ENCODE data around the gene B2M.
"Not testable (repeated sequence)": the region's sequence is repeated elsewhere in the genome, so short reads cannot be mapped to it uniquely, and the experiment has no call there.

B2M gene

DNA sequence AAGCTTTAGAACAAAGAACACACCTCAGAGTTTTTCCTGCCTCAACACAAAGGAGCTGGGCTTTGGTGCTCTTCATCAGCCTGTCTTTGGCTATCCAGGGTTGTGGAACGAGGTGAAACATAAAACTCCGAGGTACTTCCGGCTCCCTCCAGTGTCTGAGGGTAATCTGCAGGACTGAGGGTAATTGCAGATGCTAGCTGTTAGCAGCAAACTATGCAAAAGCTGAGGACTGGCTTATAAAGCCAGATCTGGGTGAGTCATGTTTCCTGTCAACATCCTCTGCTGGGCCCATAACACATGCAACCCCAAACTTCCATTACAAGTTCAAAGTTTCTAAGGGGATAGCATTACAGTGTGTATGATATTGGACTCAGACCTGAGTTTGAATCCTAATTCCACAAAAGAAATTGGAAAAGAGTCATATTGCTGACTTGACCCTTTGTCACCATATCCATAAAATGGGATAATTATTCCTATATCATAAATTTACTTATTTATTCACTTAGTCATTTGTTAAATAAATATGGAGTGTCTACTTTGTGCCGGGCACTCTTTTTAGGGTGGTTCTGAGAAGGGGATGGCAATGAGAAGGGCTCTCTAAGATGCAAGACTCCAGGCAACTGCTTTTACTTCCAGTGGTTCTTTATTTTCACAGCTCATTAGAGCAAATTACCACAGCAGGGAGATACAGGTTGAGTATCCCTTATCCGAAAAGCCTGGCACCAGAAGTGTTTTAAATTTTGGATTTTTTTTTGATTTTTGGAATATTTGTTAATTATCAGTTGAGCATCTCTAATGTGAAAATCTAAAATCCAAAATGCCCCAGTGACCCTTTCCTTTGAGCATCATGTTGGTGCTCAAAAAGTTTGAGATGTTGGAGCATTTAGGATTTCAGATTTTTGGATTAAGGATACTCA lies 15.5 kb downstream of the B2M start:
- no peaks in the 10 kb centered on the region for H3K9me3 Mint-ChIP-seq
- peak overlapping the region; percentile 92 for H3K4me3 Mint-ChIP-seq

DNA sequence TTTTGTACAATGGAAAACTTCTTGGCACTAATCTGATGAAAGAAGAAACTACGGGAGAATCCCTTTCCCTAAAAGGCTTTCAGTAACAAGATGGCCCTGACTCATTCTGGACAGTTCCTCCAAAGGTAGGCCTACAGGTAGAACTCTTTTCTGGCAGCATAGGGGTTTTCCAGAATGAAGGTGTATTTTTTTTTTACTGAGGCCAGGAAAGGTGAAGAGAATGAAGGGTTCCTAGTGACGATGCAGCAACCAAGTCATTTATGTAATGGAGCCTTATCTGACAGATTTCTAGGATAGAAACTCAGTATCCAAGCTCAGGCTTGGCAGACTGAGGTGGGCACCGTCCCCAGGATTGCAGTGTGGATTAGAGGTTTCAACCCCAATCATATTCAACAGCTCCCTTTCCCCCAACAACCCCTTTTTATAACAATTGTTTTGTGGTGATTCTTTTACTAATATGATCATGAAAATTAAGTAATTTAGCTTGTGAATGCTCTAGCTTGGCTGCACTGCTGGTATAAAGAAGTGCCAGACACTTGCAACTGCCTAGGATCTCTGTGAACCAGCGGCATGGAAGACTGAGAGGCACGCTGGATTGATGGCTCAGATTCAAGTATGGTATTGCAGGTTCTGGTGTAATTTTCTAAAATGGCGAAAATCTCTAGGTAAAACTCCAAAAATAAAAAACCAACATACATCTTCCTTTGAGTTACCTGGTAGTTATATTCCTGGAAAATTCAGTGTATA lies 16.3 kb downstream of the B2M start:
- peaks cover 5% of the 10 kb centered on the region for H3K36me3 Mint-ChIP-seq
- no peak for ATAC-seq

More for the DNA sequence above, 15.5 kb downstream of the B2M start:
- H3K27ac Mint-ChIP-seq, result peak overlapping the region; percentile 98
- ATAC-seq, result peak; percentile 76
- H3K4me1 Mint-ChIP-seq, result peaks cover 63% of the 10 kb centered on the region
- no peaks in the 10 kb centered on the region for H3K36me3 Mint-ChIP-seq
- H3K27me3 Mint-ChIP-seq, result no peaks in the 10 kb centered on the region

DNA sequence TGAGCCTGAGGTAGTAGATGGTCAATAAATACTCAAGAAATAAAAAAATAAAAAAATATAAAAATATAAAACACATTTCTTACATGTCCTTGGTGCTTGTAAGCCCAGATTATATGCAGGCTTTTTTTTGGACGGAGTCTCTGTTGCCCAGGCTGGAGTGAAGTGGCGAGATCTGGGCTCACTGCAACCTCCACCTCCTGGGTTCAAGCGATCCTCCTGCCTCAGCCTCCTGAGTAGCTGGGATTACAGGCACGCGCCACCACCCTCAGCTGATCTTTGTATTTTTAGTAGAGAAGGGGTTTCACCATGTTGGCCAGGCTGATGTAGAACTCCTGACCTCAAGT lies 16.9 kb downstream of the B2M start:
- Mint-ChIP-seq H3K4me1 (peaks cover 65% of the 10 kb centered on the region), H3K27ac (peak overlapping the region; percentile 98), H3K4me3 (peak overlapping the region; percentile 99)
- H3K9me3 Mint-ChIP-seq, H3K36me3 Mint-ChIP-seq, ATAC-seq, H3K27me3 Mint-ChIP-seq: not testable (repeated sequence)

More for the DNA sequence above, 16.3 kb downstream of the B2M start:
- no peaks in the 10 kb centered on the region for H3K27me3 Mint-ChIP-seq
- peak overlapping the region; percentile 34 for H3K4me3 Mint-ChIP-seq
- H3K9me3 Mint-ChIP-seq, result no peaks in the 10 kb centered on the region
- H3K27ac Mint-ChIP-seq, result peak overlapping the region; percentile 98
- H3K4me1 Mint-ChIP-seq, result peaks cover 65% of the 10 kb centered on the region

DNA sequence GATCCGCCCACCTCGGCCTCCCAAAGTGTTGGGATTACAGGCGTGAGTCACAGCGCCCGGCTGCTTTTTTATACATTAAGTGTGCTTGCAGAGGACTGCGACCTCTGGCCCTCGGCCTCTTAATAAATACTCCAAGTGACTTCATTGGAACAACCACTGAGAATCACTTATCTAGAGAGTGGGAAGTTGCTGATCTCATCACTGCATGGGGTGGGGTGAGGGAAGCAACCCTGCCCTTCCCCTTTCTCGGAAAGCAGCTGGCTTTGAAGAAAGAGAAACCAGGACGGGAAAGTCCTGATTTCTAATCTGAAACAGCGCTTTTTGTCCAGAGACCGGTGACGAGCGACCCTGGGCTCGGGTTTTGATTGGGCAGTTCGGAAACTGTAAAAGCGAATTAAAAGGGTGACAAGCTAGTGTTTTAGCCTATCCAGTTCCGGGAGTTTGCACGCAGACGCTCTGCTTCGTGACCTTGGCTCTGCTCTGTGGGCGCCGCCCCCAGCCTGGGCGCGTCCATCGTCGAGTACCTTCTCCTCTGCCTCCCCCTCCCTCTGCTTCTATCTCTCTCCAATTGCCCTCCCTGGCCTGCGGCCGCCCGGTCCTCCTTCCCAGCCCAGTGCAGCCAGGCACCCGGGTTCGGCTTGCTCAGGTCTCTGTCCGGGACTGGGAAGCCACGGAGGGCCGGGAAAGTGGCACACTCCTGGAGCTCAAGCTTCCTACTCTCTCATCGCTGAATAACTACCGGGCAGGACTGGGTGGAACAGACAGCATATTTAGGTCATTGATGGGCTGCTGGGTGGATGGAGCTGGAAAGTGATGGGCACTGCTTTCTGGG lies 17.5 kb downstream of the B2M start:
- Mint-ChIP-seq H3K4me1 (peaks cover 65% of the 10 kb centered on the region), H3K9me3 (no peaks in the 10 kb centered on the region), H3K36me3 (peaks cover 8% of the 10 kb centered on the region), H3K27me3 (no peaks in the 10 kb centered on the region), H3K4me3 (peak overlapping the region; percentile 99), H3K27ac (peak overlapping the region; percentile 98)
- peak; percentile 90 for ATAC-seq

DNA sequence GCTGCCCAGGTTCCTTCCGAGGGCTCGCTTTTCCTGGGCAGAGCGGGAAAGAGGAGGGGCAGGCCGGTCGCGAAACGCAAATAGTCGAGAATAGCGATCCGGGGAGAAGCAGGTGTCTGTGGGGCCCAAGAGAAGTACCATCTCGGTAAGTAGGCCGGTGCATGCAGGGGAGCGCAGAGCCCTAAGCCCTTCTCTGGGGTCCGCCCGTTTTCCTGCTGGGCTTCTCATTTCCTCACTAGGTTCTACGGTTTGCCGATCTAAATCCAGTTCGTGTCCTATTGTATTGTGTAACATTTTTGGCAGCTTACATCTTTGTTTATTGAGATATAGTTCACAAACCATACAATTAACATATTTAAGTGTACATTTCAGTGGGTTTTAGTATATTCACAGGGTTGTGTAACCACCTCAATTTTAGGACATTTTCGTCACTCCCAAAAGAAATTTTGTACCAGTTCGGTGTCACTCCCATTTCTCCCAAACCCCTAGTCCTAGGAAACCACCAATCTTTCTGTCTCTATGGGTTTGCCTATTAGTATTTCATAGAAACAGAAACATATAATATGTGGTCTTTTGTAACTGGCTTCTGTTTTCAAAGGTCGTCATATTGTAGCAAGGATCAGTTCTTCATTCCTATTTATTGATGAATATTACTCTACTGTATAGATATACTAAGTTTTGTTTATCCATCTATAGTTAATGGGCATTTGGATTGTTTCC lies 18.3 kb downstream of the B2M start:
- Mint-ChIP-seq H3K27ac (peak overlapping the region; percentile 98), H3K36me3 (peaks cover 10% of the 10 kb centered on the region), H3K4me3 (peak overlapping the region; percentile 99), H3K9me3 (no peaks in the 10 kb centered on the region), H3K4me1 (peaks cover 60% of the 10 kb centered on the region), H3K27me3 (no peaks in the 10 kb centered on the region)
- peak; percentile 24 for ATAC-seq

DNA sequence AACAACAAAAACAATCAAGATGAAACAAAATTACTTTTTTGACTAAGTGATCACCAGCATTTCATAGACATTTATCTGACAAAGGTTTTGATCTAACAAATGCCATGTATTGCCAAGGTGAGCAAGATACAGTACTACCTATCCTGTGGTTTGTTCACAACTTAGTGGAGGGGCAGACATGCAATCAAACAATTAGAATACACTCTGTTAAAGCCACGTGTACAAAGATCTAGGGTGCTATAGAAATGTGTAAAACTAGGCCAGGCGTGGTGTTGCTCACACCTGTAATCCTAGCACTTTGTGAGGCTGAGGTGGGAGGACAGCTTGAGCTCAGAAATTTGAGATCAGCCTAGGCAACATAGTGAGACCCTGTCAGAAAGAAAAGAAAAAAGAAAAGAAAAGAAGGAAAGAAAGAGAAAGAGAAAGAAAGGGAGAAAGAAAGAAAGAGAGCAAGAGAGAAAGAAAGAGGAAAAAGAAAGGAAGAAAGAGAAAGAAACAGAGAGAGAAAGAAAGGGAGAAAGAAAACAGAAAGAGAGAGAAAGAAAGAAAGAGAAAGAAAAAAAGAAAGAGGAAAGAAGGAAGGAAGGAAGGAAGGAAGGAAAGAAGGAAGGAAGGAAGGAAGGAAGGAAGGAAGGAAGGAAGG lies 23.6 kb downstream of the B2M start:
- H3K36me3 Mint-ChIP-seq, result peaks cover 10% of the 10 kb centered on the region
- H3K9me3 Mint-ChIP-seq, result no peaks in the 10 kb centered on the region
- H3K4me3 Mint-ChIP-seq, result peak overlapping the region; percentile 64
- H3K4me1 Mint-ChIP-seq, result peaks cover 51% of the 10 kb centered on the region
- no peak for ATAC-seq
- H3K27ac Mint-ChIP-seq, result peak overlapping the region; percentile 92
- H3K27me3 Mint-ChIP-seq, result no peaks in the 10 kb centered on the region

DNA sequence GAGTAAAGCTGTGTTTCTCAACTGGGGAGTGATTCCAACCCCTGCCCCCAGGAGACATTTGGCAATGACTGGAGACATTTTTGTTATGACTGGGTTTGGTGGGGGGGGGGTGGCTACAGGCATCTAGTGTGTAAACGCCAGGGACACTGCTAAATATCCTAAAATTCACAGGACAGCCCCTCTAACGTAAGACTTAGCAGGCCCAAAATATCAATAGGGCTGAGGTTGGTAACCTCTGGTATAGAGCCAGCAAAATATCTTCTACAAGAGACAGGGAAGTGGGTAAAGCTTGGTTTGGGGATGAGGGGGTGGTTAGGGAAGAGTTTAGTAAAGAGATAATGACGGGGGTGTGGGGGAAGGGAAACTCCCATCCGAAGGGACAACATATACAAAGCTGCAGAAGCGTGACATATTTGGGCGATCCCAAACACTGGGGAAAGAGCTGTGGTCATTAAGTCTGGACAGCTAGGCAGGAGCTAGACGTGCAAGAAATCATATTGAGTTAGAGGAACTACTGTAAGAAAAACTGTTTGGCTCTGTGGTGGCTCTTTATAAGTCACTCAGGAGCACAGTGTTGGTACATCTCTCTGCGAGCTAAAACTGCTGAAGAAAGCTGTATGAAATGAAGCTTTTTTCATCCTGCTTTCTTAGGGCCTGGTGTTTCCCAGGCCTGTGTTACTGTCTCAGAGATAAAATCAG lies 24.3 kb downstream of the B2M start:
- Mint-ChIP-seq H3K9me3 (no peaks in the 10 kb centered on the region), H3K4me3 (peak overlapping the region; percentile 64), H3K4me1 (peaks cover 51% of the 10 kb centered on the region), H3K27me3 (no peaks in the 10 kb centered on the region), H3K36me3 (peaks cover 10% of the 10 kb centered on the region), H3K27ac (peak overlapping the region; percentile 92)
- peak; percentile 90 for ATAC-seq

DNA sequence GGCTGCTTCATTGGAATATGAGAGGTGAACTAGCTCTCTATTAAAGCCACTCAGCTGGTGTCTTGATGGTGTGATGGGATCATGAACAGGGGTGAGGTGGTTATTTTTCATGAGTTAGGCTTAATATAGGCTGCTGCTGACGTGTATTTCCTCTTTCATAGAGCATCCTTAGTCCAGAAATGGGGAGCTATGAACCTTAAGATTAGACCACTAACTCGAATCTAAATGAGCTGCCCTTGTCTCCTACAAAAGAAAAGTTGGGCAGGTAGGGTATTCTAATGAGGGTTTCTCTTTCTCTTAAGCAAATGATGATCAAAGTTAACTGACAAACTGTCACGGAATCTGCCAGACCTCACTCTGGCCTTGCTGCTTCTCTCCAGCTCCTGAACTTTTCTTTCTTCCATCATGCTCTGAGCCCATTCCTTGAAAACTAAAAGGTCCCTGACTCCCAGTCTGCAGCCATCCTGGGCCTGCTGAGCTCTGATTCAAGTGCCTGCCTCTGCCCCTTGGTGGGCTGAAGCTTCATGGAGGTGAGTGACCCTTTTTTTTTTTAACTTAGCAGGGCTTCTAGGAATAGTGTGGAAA lies 25.0 kb downstream of the B2M start, which contains the start of gene TRIM69:
Gene TRIM69, plus strand, starts transcription at position 348 of the 585 bp plus-strand sequence. Its CDS starts 177 bp downstream, at position 525.
- Mint-ChIP-seq H3K4me1 (peaks cover 49% of the 10 kb centered on the region), H3K27me3 (no peaks in the 10 kb centered on the region), H3K36me3 (peaks cover 10% of the 10 kb centered on the region), H3K4me3 (peak within 1 kb of the TSS; percentile 64), H3K27ac (peak within 1 kb of the TSS; percentile 92), H3K9me3 (no peaks in the 10 kb centered on the region)
- ATAC-seq, result peak; percentile 66

DNA sequence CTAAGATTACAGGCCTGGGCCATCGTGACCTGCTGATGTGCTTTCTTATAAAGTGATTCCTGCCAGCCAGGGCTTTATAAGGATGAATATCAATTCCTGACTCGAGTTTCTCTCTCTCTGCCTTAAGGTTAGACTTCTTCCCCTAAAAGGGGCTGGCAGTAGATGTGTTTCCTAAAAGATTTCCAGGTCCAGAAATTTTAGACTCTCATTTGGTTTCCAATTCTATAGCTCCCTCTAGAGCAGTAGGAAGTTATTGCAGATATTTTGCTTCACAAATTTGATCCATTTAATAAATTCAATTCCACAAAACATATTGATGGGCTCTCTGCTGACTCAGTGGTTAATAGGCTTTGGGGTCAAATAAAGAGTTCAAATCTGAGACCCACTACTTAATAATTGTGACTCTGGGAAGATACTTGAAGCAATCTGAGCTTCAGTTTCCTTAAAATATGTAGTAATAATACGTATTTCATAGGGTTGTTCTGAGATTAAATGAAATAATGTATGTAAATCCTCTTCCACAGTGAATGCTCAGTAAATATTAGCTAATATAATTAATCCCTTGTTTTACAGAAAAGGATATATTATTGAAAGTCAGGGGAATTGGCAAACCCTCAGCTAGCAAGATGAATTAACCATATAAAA lies 27.1 kb downstream of the B2M start:
- H3K4me3 Mint-ChIP-seq, result peak overlapping the region; percentile 18
- H3K27me3 Mint-ChIP-seq, result no peaks in the 10 kb centered on the region
- peak overlapping the region; percentile 92 for H3K27ac Mint-ChIP-seq
- H3K4me1 Mint-ChIP-seq, result peaks cover 34% of the 10 kb centered on the region
- H3K36me3 Mint-ChIP-seq, result peaks cover 5% of the 10 kb centered on the region
- ATAC-seq, result no peak
- no peaks in the 10 kb centered on the region for H3K9me3 Mint-ChIP-seq

DNA sequence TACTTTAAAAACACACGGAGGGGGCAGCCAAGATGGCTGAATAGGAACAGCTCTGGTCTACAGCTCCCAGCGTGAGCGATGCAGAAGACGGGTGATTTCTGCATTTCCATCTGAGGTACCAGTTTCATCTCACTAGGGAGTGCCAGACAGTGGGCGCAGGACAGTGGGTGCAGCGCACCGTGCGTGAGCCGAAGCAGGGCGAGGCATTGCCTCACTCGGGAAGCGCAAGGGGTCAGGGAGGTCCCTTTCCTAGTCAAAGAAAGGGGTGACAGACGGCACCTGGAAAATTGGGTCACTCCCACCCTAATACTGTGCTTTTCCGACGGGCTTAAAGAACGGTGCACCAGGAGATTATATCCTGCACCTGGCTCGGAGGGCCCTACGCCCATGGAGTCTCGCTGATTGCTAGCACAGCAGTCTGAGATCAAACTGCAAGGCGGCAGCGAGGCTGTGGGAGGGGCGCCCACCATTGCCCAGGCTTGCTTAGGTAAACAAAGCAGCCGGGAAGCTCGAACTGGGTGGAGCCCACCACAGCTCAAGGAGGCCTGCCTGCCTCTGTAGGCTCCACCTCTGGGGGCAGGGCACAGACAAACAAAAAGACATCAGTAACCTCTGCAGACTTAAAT lies 28.0 kb downstream of the B2M start:
- not testable (repeated sequence) for H3K4me3 Mint-ChIP-seq, H3K27me3 Mint-ChIP-seq, H3K9me3 Mint-ChIP-seq, H3K36me3 Mint-ChIP-seq, ATAC-seq, H3K27ac Mint-ChIP-seq
- H3K4me1 Mint-ChIP-seq, result peaks cover 29% of the 10 kb centered on the region

DNA sequence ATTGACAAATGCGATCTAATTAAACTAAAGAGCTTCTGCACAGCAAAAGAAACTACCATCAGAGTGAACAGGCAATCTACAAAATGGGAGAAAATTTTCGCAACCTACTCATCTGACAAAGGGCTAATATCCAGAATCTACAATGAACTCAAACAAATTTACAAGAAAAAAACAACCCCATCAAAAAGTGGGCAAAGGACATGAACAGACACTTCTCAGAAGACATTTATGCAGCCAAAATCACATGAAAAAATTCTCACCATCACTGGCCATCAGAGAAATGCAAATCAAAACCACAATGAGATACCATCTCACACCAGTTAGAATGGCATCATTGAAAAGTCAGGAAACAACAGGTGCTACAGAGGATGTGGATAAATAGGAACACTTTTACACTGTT lies 32.1 kb downstream of the B2M start:
- not testable (repeated sequence) for H3K36me3 Mint-ChIP-seq

DNA sequence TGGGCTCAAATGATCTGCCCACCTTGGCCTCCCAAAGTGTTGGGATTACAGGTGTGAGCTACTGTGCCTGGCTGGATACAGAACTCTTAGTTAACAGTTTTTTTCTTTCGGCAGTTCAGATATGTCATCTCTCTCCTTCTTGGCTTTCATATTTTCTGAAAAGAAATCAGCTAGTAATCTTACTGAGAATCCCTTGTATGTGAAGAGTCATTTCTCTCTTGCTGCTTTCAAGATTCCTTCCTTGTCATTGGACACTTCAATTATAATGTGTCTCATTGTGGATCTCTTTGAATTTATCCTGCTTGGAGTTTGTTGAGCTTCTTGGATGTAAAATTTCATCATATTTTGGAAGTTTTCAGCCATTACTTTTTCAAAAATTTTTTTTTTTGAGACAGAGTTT lies 42.0 kb downstream of the B2M start:
- no peak for ATAC-seq
- Mint-ChIP-seq H3K27ac (no peak overlapping the region), H3K36me3 (peaks cover 52% of the 10 kb centered on the region), H3K27me3 (no peaks in the 10 kb centered on the region), H3K4me3 (no peak overlapping the region), H3K9me3 (peaks cover 9% of the 10 kb centered on the region), H3K4me1 (no peaks in the 10 kb centered on the region)

More for the DNA sequence above, 32.1 kb downstream of the B2M start:
- not testable (repeated sequence) for H3K4me1 Mint-ChIP-seq, H3K27ac Mint-ChIP-seq, ATAC-seq, H3K4me3 Mint-ChIP-seq, H3K9me3 Mint-ChIP-seq, H3K27me3 Mint-ChIP-seq
